ENCODE measurements around the gene MAFF. TPM values are rescaled to one million over a fixed set of nuclear protein-coding genes. Genes with fewer than 3 reads are reported as not detected.
A peak's percentile ranks its signal among the peaks of the same experiment; 100 is the strongest.

Gene MAFF
- polyA plus RNA-seq, 1 of the 3 experiments (the other 2 are of a cell fraction): 7.9 TPM

- Histone ChIP-seq H3K4me2 (no peak overlapping the region), H3K4me3 (ENCODE audit: low read depth in 2 of 2, low read length in 1 of 2) (no peak overlapping the region), H3K9me3 (no peaks in the 10 kb centered on the region), H3K27me3 (ENCODE audit: insufficient read depth) (no peaks in the 10 kb centered on the region), H4K20me1 (ENCODE audit: insufficient read depth) (no peaks in the 10 kb centered on the region), H3K4me1 (ENCODE audit: control insufficient read depth in 1 of 2, insufficient read depth in 2 of 2, low read depth in 1 of 2, low read length in 1 of 2) (no peaks in the 10 kb centered on the region), H3F3A (replicated peaks; ENCODE audit: insufficient read depth) (no peaks in the 10 kb centered on the region), H3K27ac (ENCODE audit: low read depth in 2 of 2, low read length in 1 of 2) (peak overlapping the region in 1 of 2 experiments; percentile 53; a peak in 2 of 4 replicates), H3K9me2 (no peaks in the 10 kb centered on the region), H3K79me2 (ENCODE audit: insufficient read depth) (0 out of 2 replicates have a peak, but pooled peaks cover 3% of the 10 kb centered on the region), H3K9ac (no peak overlapping the region), H2AFZ (ENCODE audit: low read depth) (no peak overlapping the region), H3K36me3 (replicated peaks in 1 of 2; ENCODE audit: control insufficient read depth in 1 of 2, insufficient read depth in 2 of 2, low read length in 1 of 2) (peaks cover 0 to 13% of the 10 kb centered on the region in 2 experiments)
- no peak for TF ChIP-seq TEAD4 (IDR thresholded peaks at IDR 0.05; ENCODE audit: borderline replicate concordance, insufficient read depth)
- TF ChIP-seq REST (IDR thresholded peaks at IDR 0.05; ENCODE audit: low read depth, low read length): no peak
- TF ChIP-seq RAD21 (IDR thresholded peaks at IDR 0.05; ENCODE audit: low read length): no peak
- no peak for TF ChIP-seq EZH2phosphoT487 (IDR thresholded peaks at IDR 0.05; ENCODE audit: borderline replicate concordance, low read depth)
- TF ChIP-seq, protein P1, sequence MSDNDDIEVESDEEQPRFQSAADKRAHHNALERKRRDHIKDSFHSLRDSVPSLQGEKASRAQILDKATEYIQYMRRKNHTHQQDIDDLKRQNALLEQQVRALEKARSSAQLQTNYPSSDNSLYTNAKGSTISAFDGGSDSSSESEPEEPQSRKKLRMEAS (IDR thresholded peaks at IDR 0.05; ENCODE audit: low read depth): no peak
- TF ChIP-seq FOXJ3 (CRISPR knock-in tag; IDR thresholded peaks at IDR 0.05): no peak
- no peak for TF ChIP-seq USF1 (IDR thresholded peaks at IDR 0.05; ENCODE audit: borderline replicate concordance, low read depth)
- TF ChIP-seq ZBTB33 (IDR thresholded peaks at IDR 0.05; ENCODE audit: borderline replicate concordance, low read depth): no peak
- TF ChIP-seq MXI1 (IDR thresholded peaks at IDR 0.05; ENCODE audit: low read depth, low read length): no peak
- no peak for TF ChIP-seq PBX3 (IDR thresholded peaks at IDR 0.05)
- TF ChIP-seq CHD2 (IDR thresholded peaks at IDR 0.05; ENCODE audit: low read length, partially characterized antibody): no peak
- no peak for TF ChIP-seq EP300 (IDR thresholded peaks at IDR 0.05; ENCODE audit: borderline replicate concordance in 1 of 2, low read depth in 1 of 2, low read length in 1 of 2)
- no peak for DNase-seq
- CTCF ChIA-PET: interaction anchor here (0.8 kb wide), 1 partner anchor 9 kb away, joined by 4 read pairs; no protein-coding TSS in a partner anchor
- POLR2A ChIA-PET: no interaction called here
- WGBS (ENCODE audit: low lambda C conversion rate): 89% methylated on average over 3 of the region's 14 CpGs
Measured at GRCh38 chr22:38228873-38229740, 27.3 kb downstream of the MAFF start.
